Placental pericyte (primary cell): ENCODE data around the gene RAMACL. TPM values are rescaled to one million over a fixed set of nuclear protein-coding genes. Genes with fewer than 3 reads are reported as not detected.

ENCODE experiments used
- total RNA-seq: library from RNA; depleted of rRNA; stranded (reverse); fragments of >200 nt; gene quantifications from 2 replicates; pipeline ENCODE4 v1.2.3, GENCODE V29; 2012

Gene RAMACL
- 0.72 and 3.1 TPM in 2 replicates for total RNA-seq

GRCh38 chr6:166586424-166587156, at the start of gene RAMACL:
Gene RAMACL, minus strand, starts transcription at chr6:166586678. Its CDS starts 201 bp downstream, at chr6:166586477.

GRCh38 chr6:166627033-166627874, 40.8 kb upstream of the RAMACL start, which contains the start of gene RPS6KA2:
Gene RPS6KA2, minus strand, starts transcription at chr6:166627251. Its CDS starts 232 bp downstream, at chr6:166627019.

Other genes starting within 250 kb of the RAMACL start
- 30.0 and 31.1 TPM in 2 replicates for gene SFT2D1, start 244.1 kb downstream of the RAMACL start, total RNA-seq
- 18.2 and 20.0 TPM in 2 replicates for gene MPC1, start 203.7 kb downstream of the RAMACL start, total RNA-seq
- 18.3 and 114 TPM in 2 replicates for gene RPS6KA2, start 40.6 kb upstream of the RAMACL start, total RNA-seq